SK-N-SH (cell line): ENCODE measurements around the gene ANK2. TPM values are rescaled to one million over a fixed set of nuclear protein-coding genes. Genes with fewer than 3 reads are reported as not detected.

Experiments
- CTCF ChIA-PET: fragments of 300-600, 350-600 bp; formaldehyde crosslinking; extraction: SDS; loops from one replicate; lab custom pipeline; 2021; lab: Yijun Ruan, JAX
- POLR2A ChIA-PET: fragments of 350-600 bp; sonication (Branson Sonifier 250); formaldehyde crosslinking; extraction: SDS; loops from one replicate; lab custom pipeline; 2020; ENCODE audit warnings: antibody characterized with exemption, inconsistent platforms; lab: Yijun Ruan, JAX
- DNase-seq: peaks from one replicate; pipeline ENCODE4 v3.0.0; 2012
- H2AFZ ChIP-seq: fragments of 200-600 bp; sonication (generic); 2 replicates; pipeline ENCODE4 v1.8.1; 2016; ENCODE audit warnings: antibody characterized with exemption, mild to moderate bottlenecking, low read depth
- H3F3A ChIP-seq: fragments of 200-600 bp; sonication (generic); replicated peaks from 2 replicates; pipeline ENCODE3; 2016; ENCODE audit warnings: antibody characterized with exemption, mild to moderate bottlenecking; ENCODE audit not compliant: insufficient read depth
- H3K27ac ChIP-seq, 2 experiments: fragments of 200-500 bp in 1 of 2; fragments of 200-600 bp in 1 of 2; sonication (Bioruptor generic) in 1 of 2; sonication (generic), shearing (Covaris generic) in 1 of 2; 2 replicates each; pipeline versions ENCODE4 v1.5.1 to v1.6.1; 2014 to 2016; ENCODE audit warnings: low read depth in 2 of 2, inconsistent platforms in 1 of 2, low read length in 1 of 2, mild to moderate bottlenecking in 1 of 2, mixed read lengths in 1 of 2
- H3K27me3 ChIP-seq: fragments of 200-600 bp; sonication (generic), shearing (Covaris generic); 2 replicates; pipeline ENCODE4 v1.6.1; 2016; ENCODE audit warnings: mixed run types; ENCODE audit not compliant: insufficient read depth
- H3K36me3 ChIP-seq, 2 experiments: fragments of 200-500 bp in 1 of 2; fragments of 200-600 bp in 1 of 2; sonication (Bioruptor generic) in 1 of 2; sonication (generic) in 1 of 2; replicated peaks in 1 of 2; 2 replicates each; pipeline versions ENCODE3 to v1.5.1; 2014 to 2016; ENCODE audit warnings: low read length in 1 of 2, mild to moderate bottlenecking in 1 of 2; ENCODE audit not compliant: insufficient read depth in 2 of 2, control insufficient read depth in 1 of 2
- H3K4me1 ChIP-seq, 2 experiments: fragments of 200-500 bp in 1 of 2; fragments of 200-600 bp in 1 of 2; sonication (Bioruptor generic) in 1 of 2; sonication (generic), shearing (Covaris generic) in 1 of 2; 2 replicates each; pipeline versions ENCODE4 v1.5.1 to v1.6.1; 2014 to 2016; ENCODE audit warnings: low read depth in 1 of 2, low read length in 1 of 2, mixed run types in 1 of 2; ENCODE audit not compliant: insufficient read depth in 2 of 2, control insufficient read depth in 1 of 2
- H3K4me2 ChIP-seq: fragments of 200-600 bp; sonication (generic), shearing (Covaris generic); 2 replicates; pipeline ENCODE4 v1.6.1; 2017; ENCODE audit warnings: mixed run types
- H3K4me3 ChIP-seq, 2 experiments: fragments of 200-500 bp in 1 of 2; fragments of 200-600 bp in 1 of 2; sonication (Bioruptor generic) in 1 of 2; sonication (generic), shearing (Covaris generic) in 1 of 2; 2 replicates each; pipeline versions ENCODE4 v1.5.1 to v1.8.1; 2014 to 2016; ENCODE audit warnings: low read depth in 2 of 2, inconsistent platforms in 1 of 2, low read length in 1 of 2, mild to moderate bottlenecking in 1 of 2, mixed read lengths in 1 of 2, moderate library complexity in 1 of 2
- H3K79me2 ChIP-seq: fragments of 200-600 bp; sonication (generic); 2 replicates; pipeline ENCODE4 v1.8.1; 2017; ENCODE audit warnings: mild to moderate bottlenecking; ENCODE audit not compliant: insufficient read depth
- H3K9ac ChIP-seq: fragments of 200-600 bp; sonication (generic); 2 replicates; pipeline ENCODE4 v1.6.1; 2017; ENCODE audit warnings: mixed run types
- H3K9me2 ChIP-seq: fragments of 200-600 bp; sonication (generic); 2 replicates; pipeline ENCODE4 v1.6.1; 2017; ENCODE audit warnings: mixed run types
- H3K9me3 ChIP-seq: fragments of 200-600 bp; sonication (generic); 2 replicates; pipeline ENCODE4 v1.6.1; 2017; ENCODE audit warnings: mixed run types, mild to moderate bottlenecking, moderate library complexity
- H4K20me1 ChIP-seq: fragments of 200-600 bp; sonication (generic); 2 replicates; pipeline ENCODE4 v1.6.1; 2017; ENCODE audit warnings: mild to moderate bottlenecking, mixed run types; ENCODE audit not compliant: insufficient read depth
- ELF1 ChIP-seq: IDR thresholded peaks from 2 replicates; pipeline ENCODE4 v1.4.0; 2012
- EP300 ChIP-seq, 2 experiments: IDR thresholded peaks; 2 replicates each; pipeline versions ENCODE4 v1.4.0 to v1.6.1; 2012; ENCODE audit warnings: borderline replicate concordance in 1 of 2, low read depth in 1 of 2, low read length in 1 of 2
- EZH2phosphoT487 ChIP-seq: fragments of 200-600 bp; sonication (generic); IDR thresholded peaks from 2 replicates; pipeline ENCODE4 v1.6.1; 2017; ENCODE audit warnings: low read depth, mixed run types, mild to moderate bottlenecking, antibody characterized with exemption, moderate library complexity, borderline replicate concordance
- FOXM1 ChIP-seq: IDR thresholded peaks from 2 replicates; pipeline ENCODE4 v1.4.0; 2012; ENCODE audit warnings: low read depth, mild to moderate bottlenecking
- GABPA ChIP-seq: IDR thresholded peaks from 2 replicates; pipeline ENCODE4 v1.4.0; 2012; ENCODE audit warnings: low read depth, mild to moderate bottlenecking
- GATA2 ChIP-seq: sonication (generic); formaldehyde crosslinking; IDR thresholded peaks from 2 replicates; pipeline ENCODE4 v1.5.0; 2020; ENCODE audit warnings: mild to moderate bottlenecking, missing genetic modification reagents
- MEF2A ChIP-seq: IDR thresholded peaks from 2 replicates; pipeline ENCODE4 v1.4.0; 2012; ENCODE audit warnings: low read depth, borderline replicate concordance
- MXI1 ChIP-seq: IDR thresholded peaks from 2 replicates; pipeline ENCODE4 v1.6.1; 2012; ENCODE audit warnings: mild to moderate bottlenecking, low read depth, low read length, improper control_type of control experiment
- NFIC ChIP-seq: IDR thresholded peaks from 2 replicates; pipeline ENCODE4 v1.4.0; 2012; ENCODE audit warnings: borderline replicate concordance
- POLR2AphosphoS5 ChIP-seq: IDR thresholded peaks from 2 replicates; pipeline ENCODE4 v1.6.1; 2012; ENCODE audit warnings: low read depth, low read length
- RAD21 ChIP-seq: IDR thresholded peaks from 2 replicates; pipeline ENCODE4 v1.6.1; 2012; ENCODE audit warnings: mild to moderate bottlenecking, low read length
- RCOR1 ChIP-seq: fragments of 150-350 bp; IDR thresholded peaks from 2 replicates; pipeline ENCODE4 v1.6.1; 2017; ENCODE audit warnings: antibody characterized with exemption, low read length
- RFX5 ChIP-seq: IDR thresholded peaks from 2 replicates; pipeline ENCODE4 v1.6.1; 2012; ENCODE audit warnings: mild to moderate bottlenecking, improper control_type of control experiment, low read length
- RXRA ChIP-seq: IDR thresholded peaks from 2 replicates; pipeline ENCODE4 v1.4.0; 2012; ENCODE audit warnings: low read depth, mild to moderate bottlenecking, borderline replicate concordance
- SIN3A ChIP-seq: IDR thresholded peaks from 2 replicates; pipeline ENCODE4 v1.6.1; 2012; ENCODE audit warnings: low read depth, mild to moderate bottlenecking, low read length, moderate library complexity, borderline replicate concordance
- TAF1 ChIP-seq: IDR thresholded peaks from 2 replicates; pipeline ENCODE4 v1.6.1; 2012; ENCODE audit warnings: low read depth, mild to moderate bottlenecking, low read length, moderate library complexity, borderline replicate concordance
- TEAD4 ChIP-seq: IDR thresholded peaks from 2 replicates; pipeline ENCODE4 v1.4.0; 2012; ENCODE audit warnings: mild to moderate bottlenecking, borderline replicate concordance; ENCODE audit not compliant: insufficient read depth
- WGBS: methylation state at CpG from one replicate; pipeline ENCODE4 v1.1.6; 2017; ENCODE audit warnings: low lambda C conversion rate; 5-methylcytosine and 5-hydroxymethylcytosine counted together
- polyA plus RNA-seq, 3 experiments: library from polyadenylated mRNA; depleted of rRNA; stranded (reverse); fragments of >200 nt; gene quantifications; 2 replicates each; pipeline ENCODE4 v1.2.3, GENCODE V29; 2012
- TF ChIP-seq, protein P1 (sequence below): fragments of 150-350 bp; IDR thresholded peaks from 2 replicates; pipeline ENCODE4 v1.6.1; 2017; ENCODE audit warnings: antibody characterized with exemption, low read length, low read depth, borderline replicate concordance
- TF ChIP-seq, protein P2 (sequence below): IDR thresholded peaks from 2 replicates; pipeline ENCODE4 v1.4.0; 2012; ENCODE audit warnings: low read depth, borderline replicate concordance
- TF ChIP-seq, protein P3 (sequence below): IDR thresholded peaks from 2 replicates; pipeline ENCODE4 v1.4.0; 2012; ENCODE audit warnings: low read depth
- TF ChIP-seq, protein P4 (sequence below): IDR thresholded peaks from 2 replicates; pipeline ENCODE4; 2012

Gene ANK2
- polyA plus RNA-seq, 1 of the 3 experiments (the other 2 are of a cell fraction) = 0.69 TPM

DNA sequence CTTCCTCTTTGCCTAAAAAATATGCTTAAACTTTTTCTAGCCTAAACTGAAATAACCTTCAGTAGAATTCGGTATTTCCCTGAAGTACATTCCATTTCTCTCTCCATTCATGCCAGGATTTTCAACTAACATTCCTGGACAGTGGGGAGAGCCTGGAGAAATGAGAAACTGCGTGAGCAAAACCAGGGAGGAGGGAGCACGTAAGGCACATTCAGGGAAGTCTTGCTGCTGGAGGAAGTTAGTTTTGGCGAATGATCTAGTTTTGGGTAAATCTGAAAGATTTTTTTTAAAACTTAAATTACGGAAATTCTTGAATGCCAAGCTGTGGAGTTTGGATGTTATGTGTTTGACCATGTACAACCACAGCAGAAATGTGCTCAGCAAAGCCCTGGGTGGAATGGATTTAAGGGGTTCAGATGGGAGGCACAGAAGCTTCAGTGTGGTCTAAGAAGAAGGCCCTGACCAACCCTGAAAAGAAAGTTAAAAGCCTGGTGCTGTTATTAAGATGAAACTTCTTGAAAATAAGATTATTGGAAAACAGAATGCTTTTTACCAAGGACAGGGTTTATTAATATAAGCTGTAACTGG is 347.8 kb downstream of the ANK2 start (continued):
- TF ChIP-seq FOXM1 (no peak), GABPA (no peak), RAD21 (no peak)

DNA sequence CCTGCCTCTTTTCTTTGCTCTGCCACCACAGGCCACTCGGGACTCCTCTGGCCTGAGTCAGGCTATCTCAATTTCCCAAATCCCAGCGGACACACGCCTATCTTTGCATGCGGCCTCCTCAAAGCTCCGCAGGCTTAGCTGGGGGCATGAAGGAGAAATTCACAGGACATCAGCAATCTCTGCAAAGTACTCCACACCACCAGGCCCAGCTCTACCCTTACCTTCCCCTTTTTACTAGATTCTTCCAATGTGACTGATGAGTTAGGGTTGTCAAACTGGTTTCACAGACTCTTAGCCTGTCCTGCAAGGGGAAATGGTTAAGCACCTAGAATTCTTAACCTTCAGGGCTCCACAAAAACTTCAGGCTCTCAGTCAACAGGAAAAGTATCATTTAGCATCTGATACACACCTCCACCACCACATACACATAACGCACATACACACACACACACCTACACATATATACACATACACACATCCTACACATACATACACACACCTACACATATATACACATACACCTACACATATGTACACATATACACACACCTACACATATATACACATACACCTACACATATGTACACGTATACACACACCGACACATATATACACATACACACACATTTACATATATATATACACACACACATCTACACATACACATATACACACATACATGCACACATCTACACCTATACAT is 349.1 kb downstream of the ANK2 start:
- H3K9me2 ChIP-seq = no peaks in the 10 kb centered on the region
- H3K79me2 ChIP-seq = no peaks in the 10 kb centered on the region
- ChIA-PET POLR2A (no interaction called here), CTCF (interaction anchor here (1.4 kb wide), 1 partner anchor 980 kb away, joined by 3 read pairs; no protein-coding TSS in a partner anchor)
- H3K27ac ChIP-seq = no peak overlapping the region
- H2AFZ ChIP-seq = no peak overlapping the region
- no peaks in the 10 kb centered on the region for H3F3A ChIP-seq
- H3K27me3 ChIP-seq = no peaks in the 10 kb centered on the region
- H3K4me1 ChIP-seq = no peaks in the 10 kb centered on the region
- H3K4me2 ChIP-seq = no peak overlapping the region
- no peaks in the 10 kb centered on the region for H3K36me3 ChIP-seq
- no peak overlapping the region for H3K9ac ChIP-seq
- no peaks in the 10 kb centered on the region for H3K9me3 ChIP-seq
- H3K4me3 ChIP-seq = no peak overlapping the region
- WGBS = 98% methylated on average over 8 of the region's 8 CpGs
- TF ChIP-seq TAF1 (no peak), EP300 (IDR thresholded peaks at IDR 0.05; ENCODE audit: borderline replicate concordance in 1 of 2, low read depth in 1 of 2, low read length in 1 of 2) (no peak), MXI1 (no peak), MEF2A (no peak)
- no peaks in the 10 kb centered on the region for H4K20me1 ChIP-seq
- DNase-seq = no peak

DNA sequence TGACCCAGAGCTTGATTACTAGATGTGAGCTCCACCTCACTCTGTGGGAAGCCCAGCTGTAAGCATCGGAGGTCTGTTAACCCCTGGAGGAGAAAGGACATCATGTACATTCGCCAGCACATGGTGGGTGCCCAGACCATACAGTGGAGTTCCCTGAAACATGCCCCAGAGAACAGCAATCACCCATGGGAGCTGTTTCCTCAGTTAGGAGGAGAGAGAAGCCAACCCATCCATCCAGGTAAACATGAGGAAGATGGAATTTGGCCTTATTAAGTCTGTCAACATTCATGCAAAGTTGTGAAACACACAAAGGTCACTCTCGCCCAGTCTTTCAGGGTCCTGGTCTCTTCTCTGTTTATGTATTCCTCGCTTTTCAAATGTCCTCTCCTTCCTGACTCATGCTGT is 354.7 kb downstream of the ANK2 start:
- DNase-seq = no peak
- no peaks in the 10 kb centered on the region for H3K79me2 ChIP-seq
- no peaks in the 10 kb centered on the region for H3K9me3 ChIP-seq
- H3K9me2 ChIP-seq = no peaks in the 10 kb centered on the region
- H3K36me3 ChIP-seq = no peaks in the 10 kb centered on the region
- no peak for TF ChIP-seq TEAD4
- TF ChIP-seq GATA2 = no peak
- TF ChIP-seq NFIC = no peak
- TF ChIP-seq, protein P1, sequence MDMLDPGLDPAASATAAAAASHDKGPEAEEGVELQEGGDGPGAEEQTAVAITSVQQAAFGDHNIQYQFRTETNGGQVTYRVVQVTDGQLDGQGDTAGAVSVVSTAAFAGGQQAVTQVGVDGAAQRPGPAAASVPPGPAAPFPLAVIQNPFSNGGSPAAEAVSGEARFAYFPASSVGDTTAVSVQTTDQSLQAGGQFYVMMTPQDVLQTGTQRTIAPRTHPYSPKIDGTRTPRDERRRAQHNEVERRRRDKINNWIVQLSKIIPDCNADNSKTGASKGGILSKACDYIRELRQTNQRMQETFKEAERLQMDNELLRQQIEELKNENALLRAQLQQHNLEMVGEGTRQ = no peak
- TF ChIP-seq, protein P2, sequence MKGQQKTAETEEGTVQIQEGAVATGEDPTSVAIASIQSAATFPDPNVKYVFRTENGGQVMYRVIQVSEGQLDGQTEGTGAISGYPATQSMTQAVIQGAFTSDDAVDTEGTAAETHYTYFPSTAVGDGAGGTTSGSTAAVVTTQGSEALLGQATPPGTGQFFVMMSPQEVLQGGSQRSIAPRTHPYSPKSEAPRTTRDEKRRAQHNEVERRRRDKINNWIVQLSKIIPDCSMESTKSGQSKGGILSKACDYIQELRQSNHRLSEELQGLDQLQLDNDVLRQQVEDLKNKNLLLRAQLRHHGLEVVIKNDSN = no peak
- no peak for TF ChIP-seq ELF1
- TF ChIP-seq POLR2AphosphoS5 = no peak
- no peak for TF ChIP-seq EP300 (IDR thresholded peaks at IDR 0.05; ENCODE audit: borderline replicate concordance in 1 of 2, low read depth in 1 of 2, low read length in 1 of 2)
- no peak for TF ChIP-seq RCOR1
- no peak for TF ChIP-seq EZH2phosphoT487
- no peak for TF ChIP-seq RXRA
- no peak for TF ChIP-seq RFX5
- no peak for TF ChIP-seq SIN3A
- TF ChIP-seq, protein P3, sequence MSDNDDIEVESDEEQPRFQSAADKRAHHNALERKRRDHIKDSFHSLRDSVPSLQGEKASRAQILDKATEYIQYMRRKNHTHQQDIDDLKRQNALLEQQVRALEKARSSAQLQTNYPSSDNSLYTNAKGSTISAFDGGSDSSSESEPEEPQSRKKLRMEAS = no peak
- TF ChIP-seq, protein P4, sequence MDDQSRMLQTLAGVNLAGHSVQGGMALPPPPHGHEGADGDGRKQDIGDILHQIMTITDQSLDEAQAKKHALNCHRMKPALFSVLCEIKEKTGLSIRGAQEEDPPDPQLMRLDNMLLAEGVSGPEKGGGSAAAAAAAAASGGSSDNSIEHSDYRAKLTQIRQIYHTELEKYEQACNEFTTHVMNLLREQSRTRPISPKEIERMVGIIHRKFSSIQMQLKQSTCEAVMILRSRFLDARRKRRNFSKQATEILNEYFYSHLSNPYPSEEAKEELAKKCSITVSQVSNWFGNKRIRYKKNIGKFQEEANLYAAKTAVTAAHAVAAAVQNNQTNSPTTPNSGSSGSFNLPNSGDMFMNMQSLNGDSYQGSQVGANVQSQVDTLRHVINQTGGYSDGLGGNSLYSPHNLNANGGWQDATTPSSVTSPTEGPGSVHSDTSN = no peak
- H4K20me1 ChIP-seq = no peaks in the 10 kb centered on the region
- H3K4me3 ChIP-seq = no peak overlapping the region
- H2AFZ ChIP-seq = no peak overlapping the region
- H3K9ac ChIP-seq = no peak overlapping the region
- WGBS = 85% methylated on average over 3 of the region's 4 CpGs
- no peaks in the 10 kb centered on the region for H3K4me1 ChIP-seq
- POLR2A ChIA-PET = no interaction called here
- H3K27ac ChIP-seq = no peak overlapping the region
- CTCF ChIA-PET = interaction anchor here (1.3 kb wide), 1 partner anchor 9 kb away, joined by 7 read pairs; no protein-coding TSS in a partner anchor
- no peak overlapping the region for H3K4me2 ChIP-seq
- H3K27me3 ChIP-seq = no peaks in the 10 kb centered on the region
- H3F3A ChIP-seq = no peaks in the 10 kb centered on the region
